NCI-H1105 treated with DMSO at 0.1 percent for 48 hours (cell line): Measurements from ENCODE around the gene SFRP2.

Experiments used
- DNase-seq: peaks from one replicate; lab custom pipeline; 2025; lab: John Stamatoyannopoulos, UW

SFRP2 gene

GRCh38 chr4:153794006-153794405 is 5.1 kb upstream of the SFRP2 start:
- no peak for DNase-seq

GRCh38 chr4:153792618-153793247 is 3.9 kb upstream of the SFRP2 start:
- no peak for DNase-seq

- DNase-seq = no peak
Measured at GRCh38 chr4:153791746-153792617, 3.1 kb upstream of the SFRP2 start.

GRCh38 chr4:153790962-153791551 is 2.2 kb upstream of the SFRP2 start:
- no peak for DNase-seq

- no peak for DNase-seq
Measured at GRCh38 chr4:153790500-153790865, 1.6 kb upstream of the SFRP2 start.

GRCh38 chr4:153789741-153790499 is 1.0 kb upstream of the SFRP2 start:
- DNase-seq = no peak

- no peak for DNase-seq
Measured at GRCh38 chr4:153788051-153788412, 851 bp downstream of the SFRP2 start.

- no peak for DNase-seq
Measured at GRCh38 chr4:153787575-153787974, 1.3 kb downstream of the SFRP2 start.

GRCh38 chr4:153787061-153787560 is 1.8 kb downstream of the SFRP2 start:
- no peak for DNase-seq

GRCh38 chr4:153785910-153786721 is 2.8 kb downstream of the SFRP2 start:
- peak; percentile 39 for DNase-seq

- DNase-seq = no peak
Measured at GRCh38 chr4:153784166-153784699, 4.7 kb downstream of the SFRP2 start.

- DNase-seq = no peak
Measured at GRCh38 chr4:153782581-153782980, 6.3 kb downstream of the SFRP2 start.

- no peak for DNase-seq
Measured at GRCh38 chr4:153781717-153782416, 7.0 kb downstream of the SFRP2 start.

- DNase-seq = no peak
Measured at GRCh38 chr4:153781280-153781679, 7.6 kb downstream of the SFRP2 start.

GRCh38 chr4:153780876-153781275 is 8.0 kb downstream of the SFRP2 start:
- no peak for DNase-seq

GRCh38 chr4:153780221-153780620 is 8.7 kb downstream of the SFRP2 start:
- DNase-seq = no peak

- DNase-seq = no peak
Measured at GRCh38 chr4:153778383-153778782, 10.5 kb downstream of the SFRP2 start.

- no peak for DNase-seq
Measured at GRCh38 chr4:153777421-153777820, 11.5 kb downstream of the SFRP2 start.

- no peak for DNase-seq
Measured at GRCh38 chr4:153776601-153777000, 12.3 kb downstream of the SFRP2 start.

- no peak for DNase-seq
Measured at GRCh38 chr4:153773236-153773690, 15.6 kb downstream of the SFRP2 start.
